ENCODE data around the gene TMEM145.

GRCh38 chr19:42281146-42281826, 31.8 kb upstream of the TMEM145 start:
- no peak for TF ChIP-seq CTCF (IDR thresholded peaks at IDR 0.05)
- no peak for TF ChIP-seq POLR2A (IDR thresholded peaks at IDR 0.05)
